HG03571 (cell line): Measurements from ENCODE around the gene UTP4.

Experiments used
- ATAC-seq: cut with Tn5 transposase; IDR thresholded peaks from one replicate; pipeline ENCODE4 v1.9.1; 2021; ENCODE audit not compliant: unreplicated experiment

The UTP4 gene

GRCh38 chr16:69132424-69133252, at the start of gene UTP4, which contains the start of gene CHTF8:
TSS of gene UTP4 (plus strand) at chr16:69132649. CDS start at chr16:69133460, 811 bp downstream.
TSS of gene CHTF8 (minus strand) at chr16:69132588. CDS start at chr16:69121458, 11,130 bp downstream.
- peak; percentile 88 for ATAC-seq

- no peak for ATAC-seq
These were observed 49.0 kb upstream of the UTP4 start for GRCh38 chr16:69083306-69083941.

DNA sequence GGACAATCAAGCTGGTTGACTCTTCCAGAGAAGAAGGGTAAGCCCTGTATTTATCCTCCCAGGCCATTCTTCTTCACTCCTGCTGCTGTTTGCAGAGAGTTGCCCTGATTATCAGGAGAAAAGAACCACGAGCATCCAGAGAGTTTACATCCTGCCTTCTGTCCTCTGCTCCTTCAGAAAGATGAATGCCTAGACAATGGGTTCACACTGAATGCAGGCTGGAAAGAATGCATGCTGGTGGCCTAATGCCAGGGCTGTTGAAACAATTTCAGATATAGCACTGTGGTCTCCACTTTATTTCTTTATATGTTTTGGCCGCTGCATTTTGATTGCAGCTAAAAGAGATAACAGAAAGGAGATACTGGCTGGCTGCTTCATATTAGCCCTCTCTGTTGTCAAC, 48.2 kb upstream of the UTP4 start:
- no peak for ATAC-seq

- ATAC-seq = no peak
These were observed 47.3 kb upstream of the UTP4 start for GRCh38 chr16:69085032-69085695.

DNA sequence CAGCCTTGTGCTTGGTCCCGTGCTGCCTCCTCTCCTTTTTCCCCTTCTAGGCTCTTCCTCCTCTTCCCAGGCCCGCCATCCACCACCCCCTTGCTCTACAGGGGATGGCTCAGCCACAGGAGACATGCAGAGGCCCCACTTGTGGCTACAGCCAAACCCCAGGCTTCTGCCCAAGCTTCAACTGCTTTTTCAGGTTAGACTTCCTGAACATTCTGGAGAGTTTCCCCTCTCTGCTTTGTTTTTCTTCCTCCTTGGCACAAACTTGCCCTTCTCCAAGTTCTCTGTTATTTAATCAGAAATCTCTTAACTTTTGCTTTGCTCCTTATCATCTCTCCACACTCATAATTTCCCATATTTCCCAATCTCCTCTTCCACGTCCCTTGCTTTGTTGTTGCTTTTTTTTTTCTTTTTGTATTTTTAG, 45.3 kb upstream of the UTP4 start:
- ATAC-seq = no peak

GRCh38 chr16:69088684-69089083, 43.8 kb upstream of the UTP4 start:
- no peak for ATAC-seq

GRCh38 chr16:69089091-69089910, 43.1 kb upstream of the UTP4 start:
- ATAC-seq = no peak

- ATAC-seq = no peak
These were observed 38.5 kb upstream of the UTP4 start for GRCh38 chr16:69093974-69094373.

GRCh38 chr16:69094501-69094900, 37.9 kb upstream of the UTP4 start:
- ATAC-seq = no peak

DNA sequence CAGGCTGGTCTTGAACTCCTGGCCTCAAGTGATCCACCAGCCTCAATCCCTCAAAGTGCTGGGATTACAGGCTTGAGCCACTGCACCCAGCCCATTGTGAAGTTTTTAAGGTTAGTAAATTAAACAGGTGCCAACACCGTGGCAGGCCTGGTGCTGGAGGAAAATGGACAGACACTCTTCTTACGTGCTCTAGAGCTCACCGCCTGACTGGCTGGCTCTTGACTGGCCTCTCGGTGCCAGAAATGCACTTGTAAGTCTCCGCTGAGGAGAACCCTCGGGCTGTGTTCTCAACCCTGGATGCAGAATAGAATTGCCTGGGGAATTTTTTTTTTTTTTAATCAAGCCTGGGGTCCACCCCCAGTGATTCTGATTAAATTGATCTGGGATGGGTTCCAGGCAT, 37.3 kb upstream of the UTP4 start:
- no peak for ATAC-seq

DNA sequence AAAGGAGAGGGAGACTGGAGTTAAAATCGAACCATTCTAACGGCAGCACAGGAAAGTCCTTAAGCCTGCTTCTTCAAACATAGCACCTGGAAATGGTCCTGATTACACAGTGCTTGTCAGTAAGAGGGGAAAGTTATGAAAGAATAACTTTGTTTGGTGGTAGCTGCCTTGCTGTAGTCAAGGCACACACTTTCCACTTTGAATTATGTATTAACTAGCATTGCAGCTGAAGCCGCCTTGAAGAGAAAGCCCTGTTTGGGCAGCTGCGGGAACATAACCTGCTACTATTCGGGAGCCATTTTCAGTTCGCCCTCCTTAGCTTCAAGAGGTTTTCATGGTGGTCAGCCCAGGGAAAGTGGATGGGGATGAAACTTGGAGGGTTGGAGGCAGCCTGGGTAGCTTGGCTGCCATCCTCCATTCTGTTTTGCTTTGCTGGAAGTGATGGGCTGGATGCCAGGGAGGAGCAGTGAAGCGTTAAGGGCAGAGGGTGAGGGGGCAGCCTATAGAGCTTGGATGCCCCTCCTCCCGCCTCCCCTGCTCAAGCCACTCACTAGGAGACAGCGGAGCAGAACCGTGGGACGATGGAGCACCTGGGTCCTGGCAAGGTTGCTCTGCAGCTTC, 32.3 kb upstream of the UTP4 start:
- ATAC-seq = no peak

DNA sequence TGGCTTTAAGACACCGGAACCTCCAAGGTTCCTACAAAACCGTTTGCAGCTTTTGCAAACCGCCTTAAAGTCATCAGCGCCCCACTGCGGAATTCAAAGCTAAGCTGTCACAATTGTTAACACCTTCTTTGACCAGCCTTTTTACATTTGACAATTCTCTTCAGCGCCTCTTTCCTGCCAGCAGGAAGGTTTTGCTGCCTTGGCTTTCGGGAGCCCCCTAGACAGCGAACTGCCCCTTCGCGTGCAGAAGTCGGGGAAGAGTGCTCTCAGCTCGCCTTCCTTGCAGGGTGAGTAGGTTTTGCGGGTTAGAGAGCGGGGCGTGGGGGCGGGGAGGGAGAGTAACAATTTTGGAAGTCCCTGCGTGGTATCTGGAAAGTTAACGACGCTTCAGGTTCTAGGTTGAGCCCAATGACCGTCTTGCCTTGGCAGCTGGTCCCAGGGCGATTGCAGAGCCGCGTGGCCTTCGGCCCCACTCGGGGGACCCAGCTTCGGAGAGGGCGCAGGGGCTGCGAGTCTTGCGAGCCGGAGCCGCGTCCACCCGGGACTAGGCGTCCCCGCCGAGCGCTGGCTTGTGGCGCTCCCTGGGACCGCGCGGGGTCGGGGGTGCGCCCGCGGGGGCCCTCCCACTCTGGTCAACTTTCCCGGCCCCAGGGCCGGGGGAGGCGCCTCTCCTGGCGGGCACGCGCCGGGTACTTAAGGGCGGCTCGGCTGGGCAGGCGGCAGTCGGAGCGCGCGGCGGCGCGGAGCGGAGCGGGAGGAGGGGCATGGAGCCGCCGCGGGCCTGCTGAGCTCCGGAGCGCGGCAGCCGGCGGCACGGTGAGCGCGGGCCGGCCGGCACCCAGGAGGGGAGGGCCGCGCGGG, 26.7 kb upstream of the UTP4 start, which contains the start of gene HAS3:
Gene HAS3 (plus strand): TSS at position 153 of the 861 bp plus-strand sequence. CDS start 3,743 bp downstream, outside the sequence.
- ATAC-seq = no peak

DNA sequence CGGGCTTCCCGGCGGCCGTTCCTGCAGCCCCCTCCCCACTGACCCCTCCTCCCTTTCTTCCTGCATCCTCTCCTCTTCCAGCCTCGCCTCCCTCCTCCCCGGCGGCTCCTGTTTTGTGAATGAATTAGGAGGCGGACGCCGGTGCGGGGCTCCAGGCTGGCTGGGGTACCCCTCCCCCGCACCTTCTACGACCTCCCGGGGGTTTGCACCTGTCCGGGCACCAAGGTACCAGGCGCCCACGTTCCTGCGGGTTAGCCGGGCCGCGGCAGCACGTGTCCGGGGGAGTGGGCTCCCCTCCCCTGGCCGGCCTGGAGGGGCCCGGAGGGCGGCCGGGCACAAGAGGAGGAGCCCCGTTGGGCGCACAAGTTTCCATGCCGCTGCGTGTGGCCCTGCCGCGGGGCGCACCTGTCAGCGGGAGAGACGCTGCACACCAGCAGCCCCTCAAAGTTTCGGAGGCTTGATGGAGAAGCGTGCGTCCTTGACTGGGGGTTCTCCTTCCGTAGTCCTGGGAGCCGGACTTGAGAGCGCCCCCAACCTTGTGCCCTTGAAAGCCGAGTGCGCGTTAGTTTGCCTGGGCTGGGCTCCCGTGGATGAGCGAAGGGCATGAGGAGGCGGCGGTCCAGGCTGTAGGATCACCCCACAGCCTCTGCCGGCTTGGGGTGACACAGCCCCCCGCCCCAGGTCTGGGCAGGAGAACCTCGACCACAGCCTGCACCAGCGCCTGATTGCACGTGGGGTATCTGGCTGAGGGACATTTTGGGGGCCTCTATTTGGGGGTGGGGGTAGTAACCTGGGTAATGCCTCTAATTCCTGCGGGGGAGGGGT, 25.7 kb upstream of the UTP4 start:
- ATAC-seq = no peak

DNA sequence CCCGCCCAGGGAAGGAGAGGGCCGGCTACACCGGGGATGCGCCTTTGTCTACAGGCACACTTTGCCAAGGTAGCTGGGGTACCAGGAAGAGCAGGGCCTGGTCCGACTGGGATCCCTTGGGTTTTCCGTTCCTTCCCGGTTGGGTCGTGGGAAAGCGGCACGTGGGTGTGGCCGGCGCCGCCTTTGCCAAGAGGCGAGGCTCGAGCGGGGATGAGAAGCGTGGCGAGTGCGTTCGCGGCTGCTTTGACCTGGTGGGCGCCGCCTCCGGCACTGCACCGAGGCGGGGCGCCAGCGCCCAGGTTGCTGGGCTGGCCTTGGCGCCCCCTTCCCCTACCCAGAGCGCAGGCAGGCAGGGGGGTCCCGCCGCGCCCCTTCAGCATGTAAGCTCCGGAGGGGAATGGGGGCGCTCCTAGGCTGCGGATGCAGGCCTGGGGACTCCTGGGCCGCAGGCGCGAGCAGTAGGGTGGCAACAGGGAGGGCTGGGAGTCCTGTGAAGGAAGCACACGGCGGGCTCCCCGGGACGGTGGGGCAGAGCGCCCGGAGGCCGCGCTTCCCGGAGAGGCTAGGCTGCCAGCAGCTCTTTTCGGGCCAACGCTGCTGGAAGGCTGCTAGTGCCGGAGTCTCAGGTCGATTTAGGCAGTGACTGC, 25.0 kb upstream of the UTP4 start:
- ATAC-seq = no peak

DNA sequence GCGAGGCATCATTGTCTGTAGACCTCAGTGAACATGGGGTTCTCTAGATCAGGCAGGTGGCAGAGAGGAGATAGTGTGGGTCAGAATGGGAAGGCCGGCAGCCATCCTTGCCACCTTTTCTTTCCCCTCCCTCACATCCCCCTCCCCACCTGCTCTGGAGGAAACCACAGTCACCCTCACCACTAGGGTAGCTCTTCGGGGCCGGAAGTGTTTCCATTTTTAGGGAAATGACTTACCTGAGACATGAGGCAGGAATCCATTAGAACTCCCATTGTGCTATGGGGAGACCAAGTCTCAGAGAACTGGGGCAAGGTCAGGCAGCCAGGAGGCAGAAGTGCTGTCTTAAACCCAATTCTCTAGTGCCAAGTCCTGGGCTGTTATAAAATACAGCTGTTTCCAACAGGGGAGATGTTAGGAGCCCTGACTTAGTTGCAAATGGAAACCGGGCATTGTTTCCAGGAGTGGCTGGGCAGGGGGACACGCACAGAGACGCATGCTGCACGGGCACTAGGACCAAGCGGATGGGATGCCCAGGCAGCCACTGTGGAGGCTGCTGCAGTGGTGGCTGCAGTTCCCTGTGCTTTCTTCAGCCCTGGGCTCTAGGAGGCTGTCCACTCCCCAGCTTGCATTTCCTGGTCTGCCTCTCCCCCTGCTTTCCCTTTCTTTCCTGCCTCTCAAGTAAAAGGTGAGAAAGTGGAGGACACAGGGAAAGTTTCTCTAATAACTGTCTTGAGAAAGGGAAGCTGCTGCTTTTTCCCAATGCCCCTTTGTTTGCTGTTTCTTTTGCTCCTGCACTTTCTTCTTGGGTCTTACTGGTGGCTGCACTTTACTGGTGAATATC, 24.2 kb upstream of the UTP4 start:
- no peak for ATAC-seq

- no peak for ATAC-seq
These were observed 23.6 kb upstream of the UTP4 start for GRCh38 chr16:69108905-69109252.
